Femur (tissue), 1 donor: ENCODE measurements around the gene HS6ST1.
"Not testable (repeated sequence)": the region's sequence is repeated elsewhere in the genome, so short reads cannot be mapped to it uniquely, and the experiment has no call there.

Source experiments
- DNase-seq: peaks from one replicate; pipeline ENCODE4 v3.0.0-alpha.2; 2017

Gene HS6ST1

GRCh38 chr2:128264881-128265607, 53.6 kb downstream of the HS6ST1 start:
- DNase-seq, result no peak

- no peak for DNase-seq
Measured at GRCh38 chr2:128263902-128264331, 54.8 kb downstream of the HS6ST1 start.

- DNase-seq, result peak; percentile 17
Measured at GRCh38 chr2:128262315-128263253, 56.1 kb downstream of the HS6ST1 start.

- DNase-seq, result no peak
Measured at GRCh38 chr2:128261245-128262128, 57.2 kb downstream of the HS6ST1 start.

- peak; percentile 77 for DNase-seq
Measured at GRCh38 chr2:128260239-128261138, 58.2 kb downstream of the HS6ST1 start.

GRCh38 chr2:128259585-128259984, 59.1 kb downstream of the HS6ST1 start:
- DNase-seq, result no peak

GRCh38 chr2:128258218-128258617, 60.5 kb downstream of the HS6ST1 start:
- DNase-seq, result no peak

- DNase-seq, result no peak
Measured at GRCh38 chr2:128252501-128252900, 66.2 kb downstream of the HS6ST1 start.

GRCh38 chr2:128252086-128252485, 66.6 kb downstream of the HS6ST1 start:
- DNase-seq, result not testable (repeated sequence)

GRCh38 chr2:128250229-128251025, 68.2 kb downstream of the HS6ST1 start:
- no peak for DNase-seq

GRCh38 chr2:128249555-128249954, 69.1 kb downstream of the HS6ST1 start:
- no peak for DNase-seq

- DNase-seq, result no peak
Measured at GRCh38 chr2:128245813-128246212, 72.9 kb downstream of the HS6ST1 start.

- DNase-seq, result no peak
Measured at GRCh38 chr2:128241896-128242295, 76.8 kb downstream of the HS6ST1 start.

- no peak for DNase-seq
Measured at GRCh38 chr2:128237911-128238697, 80.6 kb downstream of the HS6ST1 start.

GRCh38 chr2:128237081-128237534, 81.6 kb downstream of the HS6ST1 start:
- DNase-seq, result no peak

GRCh38 chr2:128236491-128237035, 82.1 kb downstream of the HS6ST1 start:
- DNase-seq, result no peak

- no peak for DNase-seq
Measured at GRCh38 chr2:128235581-128235980, 83.1 kb downstream of the HS6ST1 start.

GRCh38 chr2:128234613-128235012, 84.1 kb downstream of the HS6ST1 start:
- no peak for DNase-seq

- no peak for DNase-seq
Measured at GRCh38 chr2:128233790-128234395, 84.8 kb downstream of the HS6ST1 start.
